A549 (cell line): ENCODE results near the gene KCNN1.

Experiments
- CHD2 ChIP-seq: fragments of 150-350 bp; IDR thresholded peaks from 2 replicates; pipeline ENCODE4 v1.6.1; 2014; ENCODE audit warnings: low read length; ENCODE audit not compliant: partially characterized antibody
- CTCF ChIP-seq: fragments of >200 bp; sonication (Bioruptor Twin); formaldehyde crosslinking; IDR thresholded peaks from 3 replicates; pipeline ENCODE4 v1.5.1; 2016
- KDM5A ChIP-seq: fragments of 200-600 bp; sonication (generic); IDR thresholded peaks from 2 replicates; pipeline ENCODE4 v1.6.1; 2016; ENCODE audit warnings: antibody characterized with exemption, mild to moderate bottlenecking
- REST ChIP-seq: fragments of 200-600 bp; sonication (generic); IDR thresholded peaks from 2 replicates; pipeline ENCODE4 v1.6.1; 2016; ENCODE audit warnings: antibody characterized with exemption, mild to moderate bottlenecking, moderate library complexity

- TF ChIP-seq CTCF, result no peak
- no peak for TF ChIP-seq KDM5A
- no peak for TF ChIP-seq CHD2
- TF ChIP-seq REST, result no peak
Measured at GRCh38 chr19:17951157-17951989, 15.5 kb upstream of the KCNN1 start.
